HEK293T (cell line): ENCODE measurements around the gene PKN1.

ENCODE experiments used
- CTCF ChIA-PET: fragments of 350-600 bp; formaldehyde crosslinking; extraction: SDS; loops from one replicate; lab custom pipeline; 2021; ENCODE audit warnings: antibody characterized with exemption, inconsistent platforms; lab: Yijun Ruan, JAX
- POLR2A ChIA-PET: fragments of 350-600 bp; formaldehyde crosslinking; extraction: SDS; loops from one replicate; lab custom pipeline; 2020; ENCODE audit warnings: antibody characterized with exemption, inconsistent platforms; lab: Yijun Ruan, JAX
- DNase-seq: peaks from one replicate; pipeline ENCODE4 v3.0.0; 2012; ENCODE audit warnings: mixed read lengths; ENCODE audit errors: extremely low spot score
- ARNT ChIP-seq: fragments of 450-650 bp; IDR thresholded peaks from 2 replicates; pipeline ENCODE4 v1.6.1; 2017; ENCODE audit warnings: mild to moderate bottlenecking
- BHLHE40 ChIP-seq: fragments of 450-650 bp; IDR thresholded peaks from 2 replicates; pipeline ENCODE4 v1.6.1; 2016; ENCODE audit warnings: mild to moderate bottlenecking, moderate library complexity, borderline replicate concordance
- CTBP1 ChIP-seq: fragments of 450-650 bp; IDR thresholded peaks from 2 replicates; pipeline ENCODE4 v1.6.1; 2016; ENCODE audit warnings: borderline replicate concordance
- ELF4 ChIP-seq: fragments of 450-650 bp; IDR thresholded peaks from 2 replicates; pipeline ENCODE4 v1.6.1; 2017; ENCODE audit warnings: antibody characterized with exemption
- FOXA1 ChIP-seq: fragments of 450-650 bp; IDR thresholded peaks from 2 replicates; pipeline ENCODE4 v1.6.1; 2016; ENCODE audit warnings: mild to moderate bottlenecking
- FOXK2 ChIP-seq: fragments of 450-650 bp; IDR thresholded peaks from 2 replicates; pipeline ENCODE4 v1.6.1; 2016; ENCODE audit warnings: mild to moderate bottlenecking
- FOXM1 ChIP-seq: fragments of 450-650 bp; IDR thresholded peaks from 2 replicates; pipeline ENCODE4 v1.6.1; 2017; ENCODE audit warnings: mild to moderate bottlenecking, borderline replicate concordance
- HDGF ChIP-seq: fragments of 450-650 bp; IDR thresholded peaks from 2 replicates; pipeline ENCODE4 v1.6.1; 2017; ENCODE audit warnings: antibody characterized with exemption, borderline replicate concordance
- L3MBTL2 ChIP-seq: fragments of 450-650 bp; conservative IDR thresholded peaks from 2 replicates; pipeline ENCODE4 v1.6.1; 2016; ENCODE audit warnings: mild to moderate bottlenecking
- LEF1 ChIP-seq: fragments of 450-650 bp; IDR thresholded peaks from 2 replicates; pipeline ENCODE4 v1.6.1; 2017; ENCODE audit warnings: mild to moderate bottlenecking, borderline replicate concordance
- NFRKB ChIP-seq: fragments of 450-650 bp; IDR thresholded peaks from 2 replicates; pipeline ENCODE4 v1.6.1; 2016; ENCODE audit warnings: mild to moderate bottlenecking, moderate library complexity
- SP1 ChIP-seq: fragments of 450-650 bp; IDR thresholded peaks from 2 replicates; pipeline ENCODE4 v1.6.1; 2017
- SUZ12 ChIP-seq: fragments of 450-650 bp; IDR thresholded peaks from 2 replicates; pipeline ENCODE4 v1.6.1; 2016; ENCODE audit warnings: mild to moderate bottlenecking
- TARDBP ChIP-seq: fragments of 450-650 bp; IDR thresholded peaks from 2 replicates; pipeline ENCODE4 v1.6.1; 2016
- ZNF384 ChIP-seq: fragments of 450-650 bp; IDR thresholded peaks from 2 replicates; pipeline ENCODE4 v1.6.1; 2016
- TF ChIP-seq, protein P1 (sequence below): fragments of 450-650 bp; IDR thresholded peaks from 2 replicates; pipeline ENCODE4 v1.6.1; 2016

PKN1 gene

DNA sequence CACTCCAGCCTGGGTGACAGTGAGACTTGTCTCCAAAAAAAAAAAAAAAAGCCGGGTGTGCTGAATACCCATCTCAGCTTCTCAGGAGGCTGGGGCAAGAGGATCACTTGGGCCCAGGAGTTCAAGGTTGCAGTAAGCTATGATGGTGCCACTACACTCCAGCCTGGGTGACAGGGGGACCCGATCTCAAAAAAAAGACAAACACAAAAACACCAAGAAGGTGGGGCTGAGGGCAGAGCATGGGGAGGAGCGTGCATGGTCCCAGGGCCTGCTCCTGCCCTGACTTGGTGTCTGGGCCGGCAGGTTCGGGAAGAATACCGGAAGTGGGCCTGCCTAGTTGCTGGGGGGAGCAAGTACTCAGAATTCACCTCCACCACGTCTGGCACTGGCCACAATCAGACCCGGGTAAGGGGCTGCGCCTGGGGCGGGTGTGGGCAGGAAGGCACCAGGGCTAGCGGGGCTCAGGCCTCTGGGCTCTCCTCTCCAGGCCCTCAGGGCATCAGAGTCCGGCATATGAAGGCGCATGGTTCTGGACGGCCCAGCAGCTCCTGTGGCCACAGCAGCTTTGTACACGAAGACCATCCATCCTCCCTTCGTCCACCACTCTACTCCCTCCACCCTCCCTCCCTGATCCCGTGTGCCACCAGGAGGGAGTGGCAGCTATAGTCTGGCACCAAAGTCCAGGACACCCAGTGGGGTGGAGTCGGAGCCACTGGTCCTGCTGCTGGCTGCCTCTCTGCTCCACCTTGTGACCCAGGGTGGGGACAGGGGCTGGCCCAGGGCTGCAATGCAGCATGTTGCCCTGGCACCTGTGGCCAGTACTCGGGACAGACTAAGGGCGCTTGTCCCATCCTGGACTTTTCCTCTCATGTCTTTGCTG, 25.3 kb upstream of the PKN1 start:
- no peak for TF ChIP-seq SP1
- TF ChIP-seq, protein P1, sequence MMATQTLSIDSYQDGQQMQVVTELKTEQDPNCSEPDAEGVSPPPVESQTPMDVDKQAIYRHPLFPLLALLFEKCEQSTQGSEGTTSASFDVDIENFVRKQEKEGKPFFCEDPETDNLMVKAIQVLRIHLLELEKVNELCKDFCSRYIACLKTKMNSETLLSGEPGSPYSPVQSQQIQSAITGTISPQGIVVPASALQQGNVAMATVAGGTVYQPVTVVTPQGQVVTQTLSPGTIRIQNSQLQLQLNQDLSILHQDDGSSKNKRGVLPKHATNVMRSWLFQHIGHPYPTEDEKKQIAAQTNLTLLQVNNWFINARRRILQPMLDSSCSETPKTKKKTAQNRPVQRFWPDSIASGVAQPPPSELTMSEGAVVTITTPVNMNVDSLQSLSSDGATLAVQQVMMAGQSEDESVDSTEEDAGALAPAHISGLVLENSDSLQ = no peak
- no peak for TF ChIP-seq NFRKB
- 0 out of 2 replicates have a peak, but pooled peaks have one; percentile 10 for TF ChIP-seq ELF4
- no peak for DNase-seq
- CTCF ChIA-PET = interaction anchor here (1.2 kb wide), 1 partner anchor 207 kb away, joined by 3 read pairs; no protein-coding TSS in a partner anchor
- POLR2A ChIA-PET = interaction anchor here (1.7 kb wide), 1 partner anchor 27 kb away, joined by 7 read pairs; the partner anchor contains the start of gene ADGRE5

DNA sequence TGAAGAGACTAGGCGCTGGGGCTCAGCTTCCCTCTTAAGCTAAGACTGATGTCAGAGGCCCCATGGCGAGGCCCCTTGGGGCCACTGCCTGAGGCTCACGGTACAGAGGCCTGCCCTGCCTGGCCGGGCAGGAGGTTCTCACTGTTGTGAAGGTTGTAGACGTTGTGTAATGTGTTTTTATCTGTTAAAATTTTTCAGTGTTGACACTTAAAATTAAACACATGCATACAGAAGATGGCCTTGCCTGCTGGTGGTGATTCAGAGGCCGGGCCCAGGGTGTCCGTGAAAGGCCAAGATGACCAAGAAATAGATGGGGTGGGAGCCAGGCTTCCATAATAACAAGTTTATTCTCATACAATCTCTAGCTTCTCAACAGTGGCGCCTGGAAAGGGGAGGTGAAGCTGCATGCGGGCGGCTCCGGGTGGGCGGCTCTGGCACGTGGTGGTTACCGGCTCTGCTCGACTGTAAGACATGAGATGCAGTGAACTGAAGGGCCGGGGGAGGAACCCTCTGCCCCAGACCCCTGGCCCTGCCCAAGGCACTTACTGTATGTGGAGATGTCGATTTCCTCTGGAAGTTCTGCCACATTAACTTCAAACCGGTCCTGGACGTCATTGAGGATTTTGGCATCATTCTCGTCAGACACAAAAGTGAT, 24.5 kb upstream of the PKN1 start:
- TF ChIP-seq ZNF384 (no peak), SUZ12 (no peak), ELF4 (no peak), CTBP1 (no peak), NFRKB (no peak), FOXA1 (no peak), SP1 (no peak), HDGF (no peak), FOXM1 (no peak)
- DNase-seq = no peak
- ChIA-PET POLR2A (no interaction called here), CTCF (no interaction called here)

DNA sequence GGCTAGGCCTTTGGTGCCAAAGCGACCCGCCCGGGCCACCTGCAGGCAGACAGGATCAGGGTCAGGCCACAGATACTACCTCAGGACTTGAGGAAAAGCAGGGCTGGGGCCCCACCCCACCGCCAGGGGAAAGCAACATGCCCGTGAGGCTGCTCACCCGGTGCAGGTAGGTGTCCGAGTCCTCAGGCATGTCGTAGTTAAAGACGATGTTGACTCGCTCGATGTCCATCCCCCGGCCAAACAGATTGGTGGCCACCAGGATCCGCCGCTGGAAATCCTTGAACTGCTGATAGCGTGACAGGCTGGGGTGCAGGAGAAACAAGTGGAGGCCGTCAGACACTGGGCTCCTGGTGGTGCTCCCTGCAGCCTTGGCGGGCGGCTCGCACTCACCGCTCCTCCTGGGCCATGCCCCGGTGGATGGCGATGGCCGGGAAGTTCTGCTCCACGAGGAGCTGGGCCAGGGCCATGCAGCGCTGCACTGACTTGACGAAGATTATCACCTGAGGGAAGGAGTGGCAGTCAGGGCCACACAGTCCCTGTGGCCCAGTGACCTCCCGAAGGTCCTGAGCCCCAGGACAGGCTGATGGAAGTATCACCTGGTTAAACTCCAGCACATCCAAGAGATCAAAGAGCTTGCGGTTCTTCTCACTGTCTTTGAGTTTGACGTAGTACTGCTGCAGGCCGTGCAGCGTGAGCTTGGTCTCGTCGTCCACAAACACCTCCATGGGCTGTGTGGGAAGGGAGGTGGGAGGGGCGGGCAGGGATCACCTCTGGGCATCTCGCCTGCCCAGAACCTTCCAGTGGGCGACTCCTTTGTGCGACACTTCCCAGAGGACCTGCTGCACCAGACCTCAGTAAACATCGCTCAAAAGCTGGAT, 23.7 kb upstream of the PKN1 start:
- TF ChIP-seq L3MBTL2 = no peak
- no peak for TF ChIP-seq ARNT
- CTCF ChIA-PET = no interaction called here
- POLR2A ChIA-PET = no interaction called here
- DNase-seq = no peak

DNA sequence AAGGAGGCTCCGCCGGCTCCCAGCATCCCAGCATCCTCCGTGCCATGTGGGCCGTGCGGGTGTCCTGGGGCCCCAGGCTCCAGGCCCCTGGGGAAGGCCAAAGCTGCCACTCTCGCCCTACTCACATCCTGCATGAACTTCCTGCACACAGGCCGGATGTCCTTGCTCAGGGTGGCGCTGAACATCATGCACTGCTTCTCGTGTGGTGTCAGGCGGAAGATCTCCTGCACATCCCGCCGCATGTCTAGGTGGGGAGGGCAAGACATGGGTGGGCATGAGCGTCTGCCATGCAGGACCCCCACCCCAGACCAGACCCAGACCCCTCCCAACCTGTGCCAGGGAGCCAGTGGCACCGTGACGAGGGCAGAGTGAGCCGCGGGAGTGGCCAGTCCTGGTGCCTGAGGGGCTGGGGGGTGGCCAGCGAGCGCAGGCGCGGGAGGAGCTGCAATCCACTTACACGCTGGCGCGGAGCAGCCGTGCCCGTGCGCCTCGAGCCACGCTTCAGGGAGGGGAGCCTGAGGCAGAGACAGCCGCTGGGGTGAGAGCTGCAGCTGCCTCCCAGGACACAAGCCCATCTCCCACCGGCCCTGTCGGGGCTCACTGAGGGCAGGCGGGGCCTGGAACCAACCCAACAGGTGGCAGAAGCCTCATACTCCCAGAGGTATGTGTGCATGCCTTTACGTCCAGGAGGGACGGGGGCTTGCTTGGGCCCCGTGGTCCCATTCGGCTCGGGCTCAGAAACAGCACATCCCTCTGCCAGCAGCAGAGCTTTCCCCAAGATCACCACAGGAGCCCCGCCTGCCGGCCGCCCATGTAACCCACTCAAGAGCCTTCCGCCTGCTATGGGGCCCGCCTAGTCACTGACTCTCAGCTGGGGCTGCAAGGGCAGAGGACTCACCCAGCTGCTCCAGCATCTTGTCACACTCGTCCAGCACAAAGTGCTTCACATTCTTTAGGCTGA, 22.7 kb upstream of the PKN1 start:
- TF ChIP-seq SUZ12 (no peak), SP1 (no peak), ZNF384 (no peak), ARNT (no peak), L3MBTL2 (no peak), FOXM1 (no peak), TARDBP (no peak), ELF4 (no peak), FOXA1 (no peak), NFRKB (no peak), LEF1 (no peak), HDGF (no peak), CTBP1 (no peak), FOXK2 (no peak), BHLHE40 (no peak)
- TF ChIP-seq, protein P1 = no peak
- ChIA-PET CTCF (no interaction called here), POLR2A (no interaction called here)
- no peak for DNase-seq

DNA sequence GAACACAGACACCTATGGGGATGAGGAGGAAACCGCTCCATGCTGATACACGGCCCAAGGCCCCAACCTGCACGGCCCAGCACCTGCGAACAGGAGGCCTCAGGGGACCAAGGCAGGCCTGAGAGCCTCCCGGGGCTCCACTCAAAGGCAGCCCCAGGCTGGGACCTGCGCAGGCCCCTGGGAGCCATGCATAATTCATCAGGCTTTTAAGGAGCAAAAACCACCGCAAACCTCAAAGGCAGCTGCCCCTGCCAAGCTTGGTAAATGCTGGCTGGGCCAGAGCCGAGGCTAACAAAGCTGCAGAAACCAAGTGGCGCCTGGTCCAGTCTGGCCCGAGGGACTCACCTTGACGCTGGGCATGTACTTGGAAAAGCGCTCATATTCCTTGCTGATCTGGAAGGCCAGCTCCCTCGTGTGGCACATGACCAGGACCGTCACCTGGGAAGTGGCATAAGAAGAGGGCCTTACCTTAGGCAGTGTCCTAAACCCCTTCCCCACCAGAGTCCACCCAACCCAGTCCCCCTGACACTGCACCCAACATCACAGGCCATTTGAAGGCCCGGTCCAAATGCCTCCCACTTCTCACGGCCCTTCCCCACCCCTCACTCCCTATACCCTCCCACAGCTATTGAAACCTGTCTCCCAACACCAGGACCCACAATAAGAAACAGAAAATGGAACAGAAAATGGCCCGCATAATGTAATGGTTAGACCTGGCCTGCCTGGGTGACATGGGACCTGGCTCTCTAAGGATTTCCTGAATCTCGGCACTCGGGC, 21.8 kb upstream of the PKN1 start:
- no peak for TF ChIP-seq SP1
- ChIA-PET POLR2A (no interaction called here), CTCF (no interaction called here)
- DNase-seq = no peak

DNA sequence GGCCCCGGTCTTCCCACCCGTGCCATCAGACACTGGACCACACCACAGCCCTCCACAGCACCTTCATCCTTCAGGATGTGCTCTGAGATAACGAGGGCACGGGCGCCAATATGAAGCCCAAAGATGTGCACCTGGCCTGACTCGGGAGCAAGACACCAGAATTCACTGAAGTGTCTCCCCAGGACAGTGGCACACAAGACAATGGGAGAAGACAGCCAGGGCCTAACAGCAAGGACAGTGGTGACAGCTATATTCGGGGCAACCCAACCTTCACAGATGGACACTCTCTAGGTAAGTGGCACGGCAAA, 21.2 kb upstream of the PKN1 start:
- ChIA-PET CTCF (no interaction called here), POLR2A (no interaction called here)
- TF ChIP-seq FOXM1 = no peak
- TF ChIP-seq SP1 = no peak
- TF ChIP-seq HDGF = no peak
- TF ChIP-seq FOXK2 = no peak
- no peak for TF ChIP-seq BHLHE40
- no peak for TF ChIP-seq NFRKB
- TF ChIP-seq ZNF384 = no peak
- no peak for TF ChIP-seq L3MBTL2
- TF ChIP-seq, protein P1 = no peak
- no peak for TF ChIP-seq TARDBP
- TF ChIP-seq ELF4 = no peak
- TF ChIP-seq ARNT = no peak
- no peak for TF ChIP-seq CTBP1
- TF ChIP-seq LEF1 = no peak
- TF ChIP-seq FOXA1 = no peak
- no peak for TF ChIP-seq SUZ12
- no peak for DNase-seq
